ENCODE data around the gene PEAK3. TPM values are rescaled to one million over a fixed set of nuclear protein-coding genes. Genes with fewer than 3 reads are reported as not detected.
A peak's percentile ranks its signal among the peaks of the same experiment; 100 is the strongest.

Gene PEAK3
- total RNA-seq, 1 donor from 2014 or later, result 0.77 TPM

DNA sequence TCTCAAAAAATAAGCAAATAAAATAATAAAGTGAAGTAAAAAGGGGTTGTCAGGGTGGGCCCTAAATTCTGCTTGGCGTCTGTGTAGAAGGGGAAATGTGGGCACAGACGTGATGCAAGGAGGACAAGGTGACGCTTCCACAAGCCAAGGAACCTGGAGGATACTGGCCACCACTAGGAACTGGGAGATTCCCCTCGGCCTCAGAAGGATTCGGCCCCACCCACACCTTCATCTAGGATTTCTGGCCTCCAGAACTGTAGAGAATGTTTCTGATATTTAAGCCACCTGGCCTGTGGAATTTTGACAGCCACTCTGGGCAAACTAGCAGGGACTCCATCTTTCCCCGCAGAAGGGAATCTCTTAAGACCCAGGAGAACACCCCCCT, 47.0 kb downstream of the PEAK3 start:
- Histone ChIP-seq H3K4me1 (peaks cover 80% of the 10 kb centered on the region), H3K27ac (replicated peaks) (peak overlapping the region; percentile 100), H3K4me3 (peak overlapping the region; percentile 98), H3K27me3 (ENCODE audit: low read depth) (no peaks in the 10 kb centered on the region), H3K36me3 (peaks cover 22% of the 10 kb centered on the region), H3K9me3 (replicated peaks) (no peaks in the 10 kb centered on the region)
- TF ChIP-seq, protein P1, sequence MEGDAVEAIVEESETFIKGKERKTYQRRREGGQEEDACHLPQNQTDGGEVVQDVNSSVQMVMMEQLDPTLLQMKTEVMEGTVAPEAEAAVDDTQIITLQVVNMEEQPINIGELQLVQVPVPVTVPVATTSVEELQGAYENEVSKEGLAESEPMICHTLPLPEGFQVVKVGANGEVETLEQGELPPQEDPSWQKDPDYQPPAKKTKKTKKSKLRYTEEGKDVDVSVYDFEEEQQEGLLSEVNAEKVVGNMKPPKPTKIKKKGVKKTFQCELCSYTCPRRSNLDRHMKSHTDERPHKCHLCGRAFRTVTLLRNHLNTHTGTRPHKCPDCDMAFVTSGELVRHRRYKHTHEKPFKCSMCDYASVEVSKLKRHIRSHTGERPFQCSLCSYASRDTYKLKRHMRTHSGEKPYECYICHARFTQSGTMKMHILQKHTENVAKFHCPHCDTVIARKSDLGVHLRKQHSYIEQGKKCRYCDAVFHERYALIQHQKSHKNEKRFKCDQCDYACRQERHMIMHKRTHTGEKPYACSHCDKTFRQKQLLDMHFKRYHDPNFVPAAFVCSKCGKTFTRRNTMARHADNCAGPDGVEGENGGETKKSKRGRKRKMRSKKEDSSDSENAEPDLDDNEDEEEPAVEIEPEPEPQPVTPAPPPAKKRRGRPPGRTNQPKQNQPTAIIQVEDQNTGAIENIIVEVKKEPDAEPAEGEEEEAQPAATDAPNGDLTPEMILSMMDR (IDR thresholded peaks at IDR 0.05; ENCODE audit: borderline replicate concordance), result no peak
- DNase-seq, result no peak
- intact Hi-C loops (cut with micrococcal nuclease), result no loop called here

DNA sequence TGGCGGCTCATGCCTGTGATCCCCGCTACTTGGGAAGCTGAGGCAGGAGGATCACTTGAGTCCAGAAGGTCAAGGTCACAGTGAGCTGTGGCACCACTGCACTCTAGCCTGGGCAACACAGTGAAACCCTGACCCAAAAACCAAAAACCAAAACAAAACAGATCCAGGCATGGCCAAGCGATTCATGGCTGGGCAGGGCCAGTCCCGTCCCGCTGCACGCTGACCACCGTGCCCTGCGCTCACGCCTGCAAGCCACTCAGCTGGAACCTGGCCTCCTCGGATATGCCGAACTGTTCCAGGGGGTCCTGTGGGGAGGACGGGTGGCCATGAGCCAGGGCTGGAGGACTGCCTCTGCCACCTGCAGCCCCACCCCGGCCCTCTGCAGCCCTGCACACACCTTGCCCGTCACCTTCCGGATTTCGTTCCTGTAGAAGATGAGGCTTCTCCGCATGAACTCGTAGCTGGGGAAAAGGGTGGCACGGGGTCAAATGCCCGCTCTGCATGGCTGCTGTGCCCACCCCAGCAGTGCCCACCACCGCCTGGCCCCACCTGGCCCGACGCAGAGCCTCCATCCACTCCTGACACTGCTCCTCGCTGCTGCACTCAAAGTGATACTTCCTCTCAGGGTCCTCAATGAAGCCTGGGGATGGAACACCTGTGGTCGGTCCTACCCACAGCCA, 48.2 kb downstream of the PEAK3 start:
- intact Hi-C loops (cut with micrococcal nuclease), result no loop called here
- TF ChIP-seq, protein P1 (IDR thresholded peaks at IDR 0.05; ENCODE audit: borderline replicate concordance), result no peak
- no peak overlapping the region for H3K27ac ChIP-seq (replicated peaks)
- no peak overlapping the region for H3K4me3 ChIP-seq
- H3K27me3 ChIP-seq (ENCODE audit: low read depth), result no peaks in the 10 kb centered on the region
- H3K9me3 ChIP-seq (replicated peaks), result no peaks in the 10 kb centered on the region
- peaks cover 68% of the 10 kb centered on the region for H3K4me1 ChIP-seq
- peaks cover 34% of the 10 kb centered on the region for H3K36me3 ChIP-seq
- DNase-seq, result no peak

DNA sequence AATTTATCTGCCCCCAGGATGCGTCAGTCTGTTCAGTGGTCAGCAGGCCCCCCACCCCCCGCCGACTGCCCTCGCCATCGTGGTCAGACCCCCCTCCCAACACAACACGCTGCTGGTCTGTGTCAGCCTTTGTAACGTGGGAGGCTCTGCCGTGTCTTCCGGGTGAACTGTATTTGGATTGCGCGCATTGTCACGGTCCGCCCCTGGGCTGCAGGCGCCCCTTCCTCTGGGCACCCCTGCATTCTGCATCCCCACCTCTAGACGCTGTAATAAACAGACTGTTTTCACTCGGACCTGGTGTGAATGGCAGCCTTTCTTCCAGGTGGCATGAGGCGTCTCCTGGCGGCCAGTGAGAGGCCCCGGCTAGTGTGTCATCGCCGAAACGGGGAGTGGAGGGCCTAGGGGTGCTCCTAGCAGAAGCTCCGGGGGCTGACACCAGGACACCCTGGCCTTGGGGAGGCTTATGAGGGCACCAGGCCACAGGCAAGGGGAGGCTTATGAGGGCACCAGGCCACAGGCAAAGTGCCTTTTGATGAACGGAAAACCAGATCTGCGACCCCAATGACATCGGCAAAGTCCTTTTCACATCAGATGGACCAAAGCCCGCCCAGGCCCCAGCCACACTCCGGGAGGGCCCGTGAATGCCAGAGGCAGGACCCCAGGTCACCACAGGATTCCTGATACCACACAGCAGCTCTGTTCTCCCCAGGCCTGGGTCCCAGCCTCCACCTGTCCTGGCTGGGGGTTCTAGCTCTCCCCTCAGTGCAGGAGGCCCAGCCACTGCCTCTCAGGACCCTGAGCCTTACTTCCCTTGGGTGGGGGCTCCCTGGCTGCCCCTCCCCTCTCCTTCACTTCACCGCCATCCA, 49.5 kb downstream of the PEAK3 start:
- DNase-seq, result no peak
- Histone ChIP-seq H3K4me1 (peaks cover 55% of the 10 kb centered on the region), H3K9me3 (replicated peaks) (no peaks in the 10 kb centered on the region), H3K27ac (replicated peaks) (no peak overlapping the region), H3K4me3 (no peak overlapping the region), H3K36me3 (peaks cover 44% of the 10 kb centered on the region), H3K27me3 (ENCODE audit: low read depth) (no peaks in the 10 kb centered on the region)
- TF ChIP-seq, protein P1 (IDR thresholded peaks at IDR 0.05; ENCODE audit: borderline replicate concordance), result no peak
- intact Hi-C loops (cut with micrococcal nuclease), result no loop called here

DNA sequence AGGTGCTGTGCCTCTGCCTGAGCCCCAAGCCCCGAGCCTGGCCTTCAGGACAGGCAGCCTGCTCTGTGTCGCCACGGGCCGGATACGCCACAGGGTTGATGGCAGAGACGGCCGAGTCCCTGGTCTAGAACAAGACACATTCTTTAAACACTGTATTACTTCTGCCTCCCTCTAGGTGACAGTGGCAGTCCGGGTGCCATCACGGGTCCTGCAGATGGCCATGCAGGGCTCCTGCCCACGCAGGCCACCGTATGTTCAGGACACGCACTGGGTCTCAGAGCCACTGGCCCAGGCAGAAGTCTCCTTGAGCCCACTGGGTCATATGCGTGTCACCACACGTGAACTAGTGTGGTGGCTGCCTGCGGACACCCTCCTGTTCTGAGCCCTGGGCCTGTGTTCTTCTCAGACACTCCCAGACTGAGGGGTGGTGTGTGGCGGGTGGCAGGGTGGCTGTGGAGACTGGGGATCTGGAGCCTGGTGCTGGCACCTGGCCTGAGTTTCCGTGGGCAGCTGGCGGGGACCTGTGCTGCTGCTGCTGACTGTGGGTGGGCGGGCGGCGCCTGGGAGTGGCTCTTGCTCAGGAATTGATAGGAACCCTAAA, 50.3 kb downstream of the PEAK3 start:
- no peaks in the 10 kb centered on the region for H3K27me3 ChIP-seq (ENCODE audit: low read depth)
- intact Hi-C loops (cut with micrococcal nuclease), result no loop called here
- H3K4me1 ChIP-seq, result peaks cover 47% of the 10 kb centered on the region
- peak overlapping the region; percentile 40 for H3K27ac ChIP-seq (replicated peaks)
- H3K9me3 ChIP-seq (replicated peaks), result no peaks in the 10 kb centered on the region
- DNase-seq, result no peak
- TF ChIP-seq, protein P1 (IDR thresholded peaks at IDR 0.05; ENCODE audit: borderline replicate concordance), result no peak
- no peak overlapping the region for H3K4me3 ChIP-seq
- H3K36me3 ChIP-seq, result peaks cover 52% of the 10 kb centered on the region

DNA sequence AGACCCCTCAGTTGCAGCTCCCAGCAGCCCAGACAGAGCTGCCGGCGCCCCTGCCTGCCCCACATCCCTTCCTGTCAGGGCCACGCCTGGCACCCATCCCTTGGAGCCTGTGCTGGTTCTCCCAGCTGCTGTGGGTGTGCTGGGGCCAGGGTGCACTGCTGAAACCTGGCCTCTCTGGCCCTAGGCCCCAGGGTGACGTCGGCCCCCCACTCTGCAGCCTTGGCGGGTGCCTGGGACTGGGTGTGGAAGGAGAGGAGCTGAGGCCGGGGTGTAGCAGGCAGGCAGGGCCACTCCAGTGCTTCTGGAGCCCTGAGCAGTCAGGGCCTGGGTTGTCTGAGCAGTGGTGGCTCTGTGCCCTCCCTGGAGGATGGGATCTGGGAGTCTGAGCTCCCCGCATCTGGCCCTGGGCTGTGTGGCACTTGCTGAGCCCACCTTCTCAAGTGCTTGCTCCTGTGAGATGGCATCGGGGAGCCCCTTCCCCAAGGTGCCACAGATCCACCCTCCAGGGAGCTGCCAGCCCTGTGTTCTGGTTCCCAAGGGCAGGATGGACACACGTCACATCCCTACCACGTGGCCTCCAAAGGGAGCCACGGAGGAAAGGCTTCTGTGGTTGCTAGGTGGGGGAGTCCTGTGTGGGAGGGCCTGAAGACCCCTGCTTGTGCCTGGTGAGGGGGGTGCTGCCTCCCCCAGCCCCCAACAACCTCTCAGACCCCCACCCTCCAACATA, 51.0 kb downstream of the PEAK3 start:
- Histone ChIP-seq H3K36me3 (peaks cover 59% of the 10 kb centered on the region), H3K9me3 (replicated peaks) (no peaks in the 10 kb centered on the region), H3K4me1 (peaks cover 45% of the 10 kb centered on the region), H3K27ac (replicated peaks) (peak overlapping the region; percentile 40), H3K4me3 (no peak overlapping the region), H3K27me3 (ENCODE audit: low read depth) (no peaks in the 10 kb centered on the region)
- intact Hi-C loops (cut with micrococcal nuclease), result no loop called here
- DNase-seq, result no peak
- TF ChIP-seq, protein P1 (IDR thresholded peaks at IDR 0.05; ENCODE audit: borderline replicate concordance), result no peak

Measured in left ventricle myocardium inferior (tissue), 1 donor.